ENCODE data around the gene GLYATL1B. TPM values are rescaled to one million over a fixed set of nuclear protein-coding genes. Genes with fewer than 3 reads are reported as not detected.
"Not testable (repeated sequence)": the region's sequence is repeated elsewhere in the genome, so short reads cannot be mapped to it uniquely, and the experiment has no call there.

Gene GLYATL1B, protein sequence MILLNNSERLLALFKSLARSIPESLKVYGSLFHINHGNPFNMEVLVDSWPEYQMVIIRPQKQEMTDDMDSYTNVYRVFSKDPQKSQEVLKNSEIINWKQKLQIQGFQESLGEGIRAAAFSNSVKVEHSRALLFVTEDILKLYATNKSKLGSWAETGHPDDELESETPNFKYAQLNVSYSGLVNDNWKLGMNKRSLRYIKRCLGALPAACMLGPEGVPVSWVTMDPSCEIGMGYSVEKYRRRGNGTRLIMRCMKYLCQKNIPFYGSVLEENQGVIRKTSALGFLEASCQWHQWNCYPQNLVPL
- not detected in 2 replicates for total RNA-seq

DNA sequence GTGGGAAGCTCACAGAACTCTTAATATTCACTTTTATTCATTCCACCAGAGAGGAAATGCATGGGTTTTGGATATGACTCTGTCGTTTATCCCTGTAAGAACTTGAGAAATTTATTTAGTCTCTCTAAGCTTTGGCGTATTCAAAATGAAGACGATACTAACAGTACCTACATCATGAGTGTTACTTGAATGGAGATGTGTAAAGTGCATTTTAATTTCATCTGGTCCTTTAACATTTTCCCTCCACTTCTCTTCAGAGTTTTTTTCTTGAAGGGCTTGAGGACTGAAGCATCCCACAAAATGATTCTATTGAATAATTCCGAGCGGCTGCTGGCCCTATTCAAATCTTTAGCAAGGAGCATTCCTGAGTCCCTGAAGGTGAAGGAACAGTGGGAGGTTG is at the start of gene GLYATL1B:
Gene GLYATL1B, plus strand, starts transcription at position 301 of the 400 bp plus-strand sequence. Its CDS starts 0 bp downstream, at position 301.
- not testable (repeated sequence) for DNase-seq (ENCODE audit: low read depth); H3K4me3 ChIP-seq (ENCODE audit: low read depth, low read length); H3K27me3 ChIP-seq (ENCODE audit: control insufficient read depth, insufficient read depth, low read length); FAIRE-seq; H3K36me3 ChIP-seq (ENCODE audit: control insufficient read depth, insufficient read depth, low read length)

DNA sequence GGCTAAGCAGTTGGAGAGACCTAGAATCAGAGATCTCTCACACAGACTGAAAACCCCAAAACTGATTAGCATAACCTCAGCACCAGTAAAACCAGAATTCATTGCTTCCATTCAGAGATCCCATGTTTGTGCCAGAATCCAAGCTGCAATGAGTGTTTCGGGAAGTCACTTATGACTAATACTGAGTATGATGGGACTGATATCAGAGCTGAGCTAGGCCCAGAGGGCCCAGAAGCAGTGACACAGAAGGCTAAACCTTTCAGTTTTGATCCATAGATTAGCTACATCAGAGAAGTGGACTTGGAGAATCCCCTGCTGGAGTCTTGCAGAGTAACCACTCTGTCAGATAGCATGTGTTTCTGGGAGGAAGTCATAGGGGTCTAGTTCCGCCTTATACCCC is 49.6 kb upstream of the GLYATL1B start:
- peak; percentile 89 for FAIRE-seq
- not testable (repeated sequence) for DNase-seq (ENCODE audit: low read depth)

DNA sequence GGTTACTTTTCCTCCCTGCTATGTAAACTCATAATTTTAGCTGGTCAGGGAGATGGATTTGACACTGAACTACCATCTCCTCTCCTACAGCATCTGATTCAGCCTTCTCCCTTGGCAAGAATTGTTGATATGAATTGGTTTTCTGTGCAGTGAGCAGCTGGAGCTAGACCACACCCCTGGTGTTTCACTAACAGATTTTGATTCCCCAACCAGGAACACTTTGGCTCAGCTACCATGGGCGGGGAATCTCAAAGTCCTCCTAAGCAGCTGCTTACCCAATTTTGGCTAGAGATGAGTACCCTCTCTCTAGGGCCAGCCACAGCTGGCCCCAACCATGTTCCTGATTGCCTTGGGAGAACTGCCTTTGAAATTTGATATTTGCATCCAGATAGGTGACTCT is 48.7 kb upstream of the GLYATL1B start:
- not testable (repeated sequence) for H3K36me3 ChIP-seq (ENCODE audit: control insufficient read depth, insufficient read depth, low read length); H3K27me3 ChIP-seq (ENCODE audit: control insufficient read depth, insufficient read depth, low read length); FAIRE-seq; H3K4me3 ChIP-seq (ENCODE audit: low read depth, low read length); DNase-seq (ENCODE audit: low read depth)

More for the DNA sequence above, 49.6 kb upstream of the GLYATL1B start:
- H3K36me3 ChIP-seq (ENCODE audit: control insufficient read depth, insufficient read depth, low read length); H3K4me3 ChIP-seq (ENCODE audit: low read depth, low read length); H3K27me3 ChIP-seq (ENCODE audit: control insufficient read depth, insufficient read depth, low read length): not testable (repeated sequence)

DNA sequence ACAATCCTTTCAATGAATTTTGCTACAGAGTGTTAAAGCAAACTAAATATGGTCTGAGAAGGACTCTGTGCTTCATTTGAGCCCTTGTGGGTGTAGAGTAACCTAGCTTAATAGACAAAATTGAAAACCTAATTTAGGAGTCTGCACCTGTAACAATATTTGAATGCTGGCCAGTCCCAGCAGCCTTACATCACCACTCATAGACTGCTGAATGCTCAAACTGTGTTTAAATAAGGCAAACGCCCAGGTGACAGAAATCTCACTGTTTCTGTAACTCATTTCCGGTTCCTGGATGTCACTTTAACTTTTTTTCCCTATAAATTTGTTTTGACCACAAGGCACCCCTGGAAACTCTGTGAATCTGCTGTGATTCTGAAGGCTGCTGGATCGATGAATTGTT is 45.5 kb upstream of the GLYATL1B start:
- H3K27me3 ChIP-seq (ENCODE audit: control insufficient read depth, insufficient read depth, low read length) = no peaks in the 10 kb centered on the region
- TF ChIP-seq, protein P1, sequence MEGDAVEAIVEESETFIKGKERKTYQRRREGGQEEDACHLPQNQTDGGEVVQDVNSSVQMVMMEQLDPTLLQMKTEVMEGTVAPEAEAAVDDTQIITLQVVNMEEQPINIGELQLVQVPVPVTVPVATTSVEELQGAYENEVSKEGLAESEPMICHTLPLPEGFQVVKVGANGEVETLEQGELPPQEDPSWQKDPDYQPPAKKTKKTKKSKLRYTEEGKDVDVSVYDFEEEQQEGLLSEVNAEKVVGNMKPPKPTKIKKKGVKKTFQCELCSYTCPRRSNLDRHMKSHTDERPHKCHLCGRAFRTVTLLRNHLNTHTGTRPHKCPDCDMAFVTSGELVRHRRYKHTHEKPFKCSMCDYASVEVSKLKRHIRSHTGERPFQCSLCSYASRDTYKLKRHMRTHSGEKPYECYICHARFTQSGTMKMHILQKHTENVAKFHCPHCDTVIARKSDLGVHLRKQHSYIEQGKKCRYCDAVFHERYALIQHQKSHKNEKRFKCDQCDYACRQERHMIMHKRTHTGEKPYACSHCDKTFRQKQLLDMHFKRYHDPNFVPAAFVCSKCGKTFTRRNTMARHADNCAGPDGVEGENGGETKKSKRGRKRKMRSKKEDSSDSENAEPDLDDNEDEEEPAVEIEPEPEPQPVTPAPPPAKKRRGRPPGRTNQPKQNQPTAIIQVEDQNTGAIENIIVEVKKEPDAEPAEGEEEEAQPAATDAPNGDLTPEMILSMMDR (IDR thresholded peaks at IDR 0.05; ENCODE audit: insufficient read depth, low read length, severe bottlenecking) = no peak
- FAIRE-seq = no peak
- no peak overlapping the region for H3K4me3 ChIP-seq (ENCODE audit: low read depth, low read length)
- no peak for DNase-seq (ENCODE audit: low read depth)
- no peaks in the 10 kb centered on the region for H3K36me3 ChIP-seq (ENCODE audit: control insufficient read depth, insufficient read depth, low read length)

DNA sequence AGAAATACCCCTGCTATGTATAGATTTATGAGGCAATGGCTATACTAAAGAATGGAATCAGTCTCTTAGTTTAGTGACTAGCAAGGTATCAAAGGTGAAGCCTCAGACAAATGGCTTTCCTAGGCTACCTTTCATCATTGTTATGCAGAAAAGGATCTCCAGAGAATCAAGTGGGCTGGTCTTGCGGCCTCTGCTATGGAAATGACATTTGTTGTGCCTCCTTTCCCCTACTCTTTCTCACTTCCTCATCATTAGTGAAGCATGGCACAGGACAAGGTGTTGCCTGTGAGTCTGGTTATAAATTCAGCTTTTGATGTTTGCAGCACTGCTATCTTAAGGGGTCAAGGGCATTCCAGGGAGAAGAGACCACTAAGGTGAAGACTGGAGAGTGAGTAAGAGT is 34.7 kb upstream of the GLYATL1B start:
- FAIRE-seq; H3K36me3 ChIP-seq (ENCODE audit: control insufficient read depth, insufficient read depth, low read length); DNase-seq (ENCODE audit: low read depth); H3K4me3 ChIP-seq (ENCODE audit: low read depth, low read length); H3K27me3 ChIP-seq (ENCODE audit: control insufficient read depth, insufficient read depth, low read length): not testable (repeated sequence)

DNA sequence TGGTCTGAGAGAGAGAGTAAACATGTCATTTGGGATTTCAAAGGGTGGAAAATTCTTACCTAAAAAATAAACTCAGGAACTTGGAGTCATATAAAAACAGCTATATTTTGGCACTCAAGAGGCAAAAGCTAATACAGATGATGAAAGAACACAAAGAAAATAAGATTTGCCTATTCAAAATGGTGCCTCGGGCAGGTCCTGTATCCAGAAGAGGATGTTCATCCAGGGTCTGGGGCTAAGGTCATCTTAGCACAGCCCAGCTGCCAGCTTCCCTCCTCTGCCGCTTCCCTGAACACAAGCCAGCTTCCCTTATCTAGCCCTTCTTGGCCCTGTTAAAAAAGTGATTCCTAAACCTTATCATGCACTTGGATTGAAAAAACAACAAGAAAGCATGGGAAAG is 33.8 kb upstream of the GLYATL1B start:
- not testable (repeated sequence) for H3K4me3 ChIP-seq (ENCODE audit: low read depth, low read length); FAIRE-seq; DNase-seq (ENCODE audit: low read depth); H3K36me3 ChIP-seq (ENCODE audit: control insufficient read depth, insufficient read depth, low read length); H3K27me3 ChIP-seq (ENCODE audit: control insufficient read depth, insufficient read depth, low read length)

DNA sequence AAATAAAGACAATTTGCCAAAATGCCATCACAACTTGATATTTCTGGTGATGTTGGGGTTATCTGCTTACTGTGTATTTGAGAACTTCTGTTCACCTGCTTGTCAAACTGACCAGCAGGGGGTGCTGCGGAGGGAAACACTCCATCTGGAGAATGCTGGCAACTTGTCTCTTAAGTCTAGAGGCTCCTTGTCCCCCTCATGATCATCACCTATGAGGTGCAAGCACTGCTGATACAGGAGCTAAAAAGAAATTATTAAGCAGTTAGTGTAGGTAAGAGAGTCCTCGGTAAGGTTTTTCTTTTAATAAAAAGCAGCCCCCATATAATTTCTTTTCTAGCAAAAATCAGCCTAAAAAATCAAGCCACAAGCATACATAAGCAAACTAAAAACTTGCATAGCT is 32.7 kb upstream of the GLYATL1B start:
- TF ChIP-seq, protein P1 (IDR thresholded peaks at IDR 0.05; ENCODE audit: insufficient read depth, low read length, severe bottlenecking) = peak; percentile 67
- no peak overlapping the region for H3K4me3 ChIP-seq (ENCODE audit: low read depth, low read length)
- no peaks in the 10 kb centered on the region for H3K27me3 ChIP-seq (ENCODE audit: control insufficient read depth, insufficient read depth, low read length)
- H3K36me3 ChIP-seq (ENCODE audit: control insufficient read depth, insufficient read depth, low read length) = no peaks in the 10 kb centered on the region
- peak; percentile 38 for DNase-seq (ENCODE audit: low read depth)
- FAIRE-seq = no peak

DNA sequence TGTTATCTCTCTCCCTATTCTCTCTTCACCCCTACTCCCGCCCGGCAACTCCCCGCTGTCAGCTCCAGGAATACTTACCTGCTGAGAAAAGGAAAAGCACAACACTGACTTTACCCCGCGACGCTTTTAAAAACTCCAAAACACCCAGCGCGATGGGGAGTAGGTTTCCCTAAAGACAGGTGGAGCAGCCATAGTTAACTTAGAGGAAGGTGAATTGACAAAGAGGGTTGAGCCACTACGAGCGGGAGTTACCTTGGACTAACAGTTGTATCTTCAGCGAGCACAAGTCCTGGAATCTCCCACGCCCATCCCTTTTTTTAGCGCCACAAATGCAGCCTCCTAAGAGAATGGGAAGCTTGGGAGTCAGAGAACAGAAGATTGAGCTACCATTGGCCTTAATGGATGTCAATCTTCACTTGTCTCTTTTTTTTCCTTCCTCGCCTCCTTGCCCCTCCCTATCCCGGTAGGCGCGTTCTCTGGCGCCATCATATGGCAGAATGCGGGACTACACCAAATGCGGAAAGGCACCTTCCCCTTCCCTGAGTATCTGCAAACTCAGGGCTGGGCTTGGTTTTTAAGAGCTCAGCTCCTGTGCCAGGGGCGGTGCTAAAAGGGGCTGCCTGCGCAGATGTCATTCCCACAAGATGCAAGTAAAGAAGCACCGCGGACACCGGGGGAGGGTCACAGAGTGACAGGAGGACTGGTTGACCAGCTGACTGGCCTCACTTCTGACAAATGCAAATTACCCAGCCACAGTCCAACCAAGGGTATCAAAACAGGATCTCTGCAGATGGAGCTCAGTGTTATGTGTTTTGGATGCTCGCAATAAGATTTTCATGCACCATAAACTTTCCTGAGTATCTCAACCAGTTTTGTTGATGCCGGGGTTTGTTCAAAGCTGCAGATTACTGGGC is 27.7 kb upstream of the GLYATL1B start:
- H3K4me3 ChIP-seq (ENCODE audit: low read depth, low read length) = peak overlapping the region; percentile 8

DNA sequence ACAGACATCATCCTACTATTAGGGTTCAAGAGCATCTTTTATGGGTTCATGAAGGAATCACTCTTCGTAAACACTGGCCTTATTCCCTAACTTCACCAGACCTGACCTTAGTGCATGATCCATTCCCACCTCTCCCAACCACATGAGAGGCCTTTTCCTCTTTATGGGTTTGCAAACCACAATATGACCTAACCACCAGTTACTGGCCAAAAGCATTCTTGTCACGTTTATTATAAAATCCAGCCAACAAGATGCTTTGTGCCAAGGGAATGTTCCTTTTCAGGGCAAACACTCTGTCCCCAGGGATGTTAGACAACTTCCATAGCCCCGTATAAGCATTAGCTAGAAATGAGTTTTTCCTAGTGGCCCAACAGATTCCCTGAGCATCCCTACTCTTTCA is 26.0 kb upstream of the GLYATL1B start:
- not testable (repeated sequence) for H3K27me3 ChIP-seq (ENCODE audit: control insufficient read depth, insufficient read depth, low read length); H3K36me3 ChIP-seq (ENCODE audit: control insufficient read depth, insufficient read depth, low read length); FAIRE-seq; DNase-seq (ENCODE audit: low read depth); H3K4me3 ChIP-seq (ENCODE audit: low read depth, low read length)

More for the DNA sequence above, 27.7 kb upstream of the GLYATL1B start:
- TF ChIP-seq, protein P1 (IDR thresholded peaks at IDR 0.05; ENCODE audit: insufficient read depth, low read length, severe bottlenecking) = peak; percentile 89
- H3K36me3 ChIP-seq (ENCODE audit: control insufficient read depth, insufficient read depth, low read length); H3K27me3 ChIP-seq (ENCODE audit: control insufficient read depth, insufficient read depth, low read length): not testable (repeated sequence)
- FAIRE-seq (peak; percentile 40), DNase-seq (ENCODE audit: low read depth) (peak; percentile 90)
